ENCODE results near the gene PPL.

The PPL gene

GRCh38 chr16:4979736-4980660 is 43.0 kb upstream of the PPL start:
- H3K27me3 ChIP-seq (replicated peaks) = peaks cover 2% of the 10 kb centered on the region
- no peak for DNase-seq
- no peak overlapping the region for H3K27ac ChIP-seq
- H3K4me3 ChIP-seq (ENCODE audit: low read depth, low read length) = no peak overlapping the region
- in situ Hi-C loops (cut with HindIII; ENCODE audit: low pct_ligation_motif_present, low sequenced_read_pairs) = no loop called here
- H3K36me3 ChIP-seq (replicated peaks) = no peaks in the 10 kb centered on the region
- no peak for TF ChIP-seq CTCF (IDR thresholded peaks at IDR 0.05; ENCODE audit: low read depth, low read length, missing control alignments)

- no peak overlapping the region for H3K4me3 ChIP-seq (ENCODE audit: low read depth, low read length)
- peaks cover 2% of the 10 kb centered on the region for H3K27me3 ChIP-seq (replicated peaks)
- no peak for TF ChIP-seq CTCF (IDR thresholded peaks at IDR 0.05; ENCODE audit: low read depth, low read length, missing control alignments)
- in situ Hi-C loops (cut with HindIII; ENCODE audit: low pct_ligation_motif_present, low sequenced_read_pairs) = no loop called here
- H3K36me3 ChIP-seq (replicated peaks) = no peaks in the 10 kb centered on the region
- no peak overlapping the region for H3K27ac ChIP-seq
- DNase-seq = no peak
These were observed 42.2 kb upstream of the PPL start for GRCh38 chr16:4979164-4979563.

- Histone ChIP-seq H3K27ac (no peak overlapping the region), H3K27me3 (replicated peaks) (no peaks in the 10 kb centered on the region), H3K4me3 (ENCODE audit: low read depth, low read length) (no peak overlapping the region), H3K36me3 (replicated peaks) (no peaks in the 10 kb centered on the region)
- no peak for DNase-seq
- TF ChIP-seq CTCF (IDR thresholded peaks at IDR 0.05; ENCODE audit: low read depth, low read length, missing control alignments) = no peak
- in situ Hi-C loops (cut with HindIII; ENCODE audit: low pct_ligation_motif_present, low sequenced_read_pairs) = no loop called here
These were observed 39.7 kb upstream of the PPL start for GRCh38 chr16:4976611-4977145.

- no peak for TF ChIP-seq CTCF (IDR thresholded peaks at IDR 0.05; ENCODE audit: low read depth, low read length, missing control alignments)
- no peak for DNase-seq
- Histone ChIP-seq H3K27me3 (replicated peaks) (no peaks in the 10 kb centered on the region), H3K4me3 (ENCODE audit: low read depth, low read length) (no peak overlapping the region), H3K36me3 (replicated peaks) (no peaks in the 10 kb centered on the region), H3K27ac (no peak overlapping the region)
- in situ Hi-C loops (cut with HindIII; ENCODE audit: low pct_ligation_motif_present, low sequenced_read_pairs) = no loop called here
These were observed 39.1 kb upstream of the PPL start for GRCh38 chr16:4976079-4976478.

- DNase-seq = no peak
- no peaks in the 10 kb centered on the region for H3K27me3 ChIP-seq (replicated peaks)
- H3K4me3 ChIP-seq (ENCODE audit: low read depth, low read length) = no peak overlapping the region
- no peak overlapping the region for H3K27ac ChIP-seq
- no peaks in the 10 kb centered on the region for H3K36me3 ChIP-seq (replicated peaks)
- in situ Hi-C loops (cut with HindIII; ENCODE audit: low pct_ligation_motif_present, low sequenced_read_pairs) = no loop called here
- no peak for TF ChIP-seq CTCF (IDR thresholded peaks at IDR 0.05; ENCODE audit: low read depth, low read length, missing control alignments)
These were observed 36.1 kb upstream of the PPL start for GRCh38 chr16:4972938-4973587.

Data from brain microvascular endothelial cell (primary cell).